Testis (tissue), 5 donors: ENCODE results near the gene GPRASP3. TPM values are rescaled to one million over a fixed set of nuclear protein-coding genes. Genes with fewer than 3 reads are reported as not detected.
A peak's percentile ranks its signal among the peaks of the same experiment; 100 is the strongest.
"Not testable (repeated sequence)": the region's sequence is repeated elsewhere in the genome, so short reads cannot be mapped to it uniquely, and the experiment has no call there.

Experiments
- DNase-seq: peaks from one replicate; pipeline ENCODE4 v3.0.0-alpha.2; 2019
- H3K27ac ChIP-seq, 2 donors: fragments of 200-600 bp; sonication (generic); one replicate each; pipeline ENCODE4 v1.5.1; 2019
- H3K27me3 ChIP-seq: fragments of 200-600 bp; sonication (generic); one replicate; pipeline ENCODE4 v1.5.1; 2019
- H3K36me3 ChIP-seq: fragments of 200-600 bp; sonication (generic); one replicate; pipeline ENCODE4 v1.5.1; 2017; ENCODE audit warnings: low read depth; ENCODE audit errors: missing control alignments
- H3K4me1 ChIP-seq: fragments of 200-600 bp; sonication (generic); one replicate; pipeline ENCODE4 v1.5.1; 2019
- H3K4me3 ChIP-seq, 2 donors: fragments of 200-600 bp; sonication (generic); one replicate each; pipeline ENCODE4 v1.5.1; 2017 to 2019
- H3K9me3 ChIP-seq: fragments of 200-600 bp; sonication (generic); one replicate; pipeline ENCODE4 v1.5.1; 2017
- POLR2A ChIP-seq: fragments of 450-650 bp; IDR thresholded peaks from one replicate; pipeline ENCODE4 v1.6.1; 2017; ENCODE audit warnings: antibody characterized with exemption, mild to moderate bottlenecking, moderate library complexity
- WGBS, 2 donors: methylation state at CpG; one replicate each; pipeline ENCODE4 v1.1.5; 2018; 5-methylcytosine and 5-hydroxymethylcytosine counted together
- intact Hi-C: fragments of 100-400 bp; cut with DNase I; formaldehyde crosslinking; loops from one replicate; pipeline ENCODE4 v1.15.1; 2023; ENCODE audit warnings: low total_unique reads
- long read RNA-seq, 2 donors: transcript quantifications; one replicate each; lab custom pipeline, GENCODE V29; 2026
- polyA plus RNA-seq: library from polyadenylated mRNA; stranded (reverse); fragments of 350-450 nt; fragmentation: Illumina TruSeq; extraction: RNeasy Lipid Tissue Mini Kit (QIAGEN cat#74804); gene quantifications from one replicate; pipeline ENCODE4 v1.2.3, GENCODE V29; 2014; ENCODE audit warnings: low read depth, low replicate concordance; ENCODE audit not compliant: insufficient read depth
- total RNA-seq, 2 donors: library from RNA; depleted of rRNA; stranded (reverse); fragments of >200 nt; gene quantifications; one replicate each; pipeline ENCODE4 v1.2.3, GENCODE V29; 2016
- TF ChIP-seq, protein P1 (sequence below), 3 experiments: fragments of 450-650 bp in 2 of 3; fragments of 200-600 bp in 1 of 3; sonication (generic) in 1 of 3; IDR thresholded peaks; one replicate each; pipeline ENCODE4 v1.5.1; 2016 to 2019; ENCODE audit warnings: antibody characterized with exemption in 3 of 3, mild to moderate bottlenecking in 2 of 3, moderate library complexity in 1 of 3

GPRASP3 gene, protein sequence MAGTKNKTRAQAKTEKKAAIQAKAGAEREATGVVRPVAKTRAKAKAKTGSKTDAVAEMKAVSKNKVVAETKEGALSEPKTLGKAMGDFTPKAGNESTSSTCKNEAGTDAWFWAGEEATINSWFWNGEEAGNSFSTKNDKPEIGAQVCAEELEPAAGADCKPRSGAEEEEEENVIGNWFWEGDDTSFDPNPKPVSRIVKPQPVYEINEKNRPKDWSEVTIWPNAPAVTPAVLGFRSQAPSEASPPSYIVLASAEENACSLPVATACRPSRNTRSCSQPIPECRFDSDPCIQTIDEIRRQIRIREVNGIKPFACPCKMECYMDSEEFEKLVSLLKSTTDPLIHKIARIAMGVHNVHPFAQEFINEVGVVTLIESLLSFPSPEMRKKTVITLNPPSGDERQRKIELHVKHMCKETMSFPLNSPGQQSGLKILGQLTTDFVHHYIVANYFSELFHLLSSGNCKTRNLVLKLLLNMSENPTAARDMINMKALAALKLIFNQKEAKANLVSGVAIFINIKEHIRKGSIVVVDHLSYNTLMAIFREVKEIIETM
- total RNA-seq (1 to 10 TPM; 7.5 to 9.2 TPM), polyA plus RNA-seq (4.9 TPM)
- long read RNA-seq, donor 1, full-length matches to known transcripts = 4 of 4 reads
- long read RNA-seq, donor 1, partial matches to known transcripts = 0 of 4 reads
- long read RNA-seq, donor 1, other reads (novel, unspliced or antisense) = 0 of 4 reads
- long read RNA-seq, donor 2, full-length matches to known transcripts = 2 of 2 reads
- long read RNA-seq, donor 2, partial matches to known transcripts = 0 of 2 reads
- long read RNA-seq, donor 2, other reads (novel, unspliced or antisense) = 0 of 2 reads

DNA sequence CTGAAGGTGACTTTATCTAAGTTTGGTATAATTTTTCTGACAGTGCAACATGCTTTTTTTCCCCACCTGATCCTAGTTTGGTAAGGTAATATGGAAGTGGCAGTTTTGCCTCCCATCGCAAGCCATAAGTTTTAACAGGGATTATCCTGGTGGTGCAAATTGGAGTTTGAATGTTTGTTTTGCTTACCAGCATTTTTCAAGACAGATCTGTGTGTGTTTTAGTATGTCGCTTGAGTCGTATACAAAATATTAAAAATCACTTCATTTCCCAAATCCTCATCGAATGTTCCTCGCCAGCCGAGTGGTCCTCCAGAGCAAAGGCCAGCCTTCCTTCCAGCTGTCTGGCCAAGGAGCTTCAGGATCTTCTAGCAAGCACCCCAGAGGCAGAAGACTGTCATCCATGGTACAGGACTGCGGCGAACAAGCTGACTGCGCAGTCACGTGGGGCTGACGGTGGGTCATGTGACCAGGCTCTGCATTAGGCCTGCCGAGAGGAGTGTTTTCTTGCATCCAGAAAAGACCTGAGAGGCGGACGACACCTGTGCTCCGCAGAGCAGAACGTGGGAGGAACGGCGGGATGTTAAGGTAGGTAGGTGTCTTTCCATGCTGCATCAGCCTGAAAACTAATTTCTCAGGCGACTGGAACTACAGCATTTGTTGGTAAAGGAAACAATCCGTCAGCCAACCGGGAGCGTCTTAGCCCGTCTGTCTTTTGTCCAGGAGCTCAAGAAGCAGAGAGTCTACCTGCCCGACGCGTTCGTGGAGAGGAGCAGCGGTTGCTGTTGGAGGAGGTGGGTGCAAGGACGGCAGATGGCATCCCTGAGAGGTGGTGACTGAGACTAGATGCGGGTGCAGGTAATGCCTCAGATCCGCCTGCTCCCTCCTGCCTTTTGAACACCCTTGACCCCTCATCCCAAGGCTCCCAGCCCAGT, at the start of gene GPRASP3:
GPRASP3 (plus strand) TSS at position 507 of the 932 bp plus-strand sequence. CDS start 28,253 bp downstream, outside the sequence.
- Histone ChIP-seq H3K27ac (peak within 1 kb of the TSS in 1 of 2 donors; percentile 31), H3K36me3 (no peaks in the 10 kb centered on the region), H3K9me3 (no peaks in the 10 kb centered on the region), H3K4me1 (no peaks in the 10 kb centered on the region), H3K27me3 (no peaks in the 10 kb centered on the region), H3K4me3 (peak within 1 kb of the TSS; percentile 36 to 59)
- intact Hi-C loops = no loop called here
- 1 to 7% methylated on average over 8 to 17 of the region's 31 CpGs for WGBS, 2 donors
- peak; percentile 90 for DNase-seq
- TF ChIP-seq, protein P1, sequence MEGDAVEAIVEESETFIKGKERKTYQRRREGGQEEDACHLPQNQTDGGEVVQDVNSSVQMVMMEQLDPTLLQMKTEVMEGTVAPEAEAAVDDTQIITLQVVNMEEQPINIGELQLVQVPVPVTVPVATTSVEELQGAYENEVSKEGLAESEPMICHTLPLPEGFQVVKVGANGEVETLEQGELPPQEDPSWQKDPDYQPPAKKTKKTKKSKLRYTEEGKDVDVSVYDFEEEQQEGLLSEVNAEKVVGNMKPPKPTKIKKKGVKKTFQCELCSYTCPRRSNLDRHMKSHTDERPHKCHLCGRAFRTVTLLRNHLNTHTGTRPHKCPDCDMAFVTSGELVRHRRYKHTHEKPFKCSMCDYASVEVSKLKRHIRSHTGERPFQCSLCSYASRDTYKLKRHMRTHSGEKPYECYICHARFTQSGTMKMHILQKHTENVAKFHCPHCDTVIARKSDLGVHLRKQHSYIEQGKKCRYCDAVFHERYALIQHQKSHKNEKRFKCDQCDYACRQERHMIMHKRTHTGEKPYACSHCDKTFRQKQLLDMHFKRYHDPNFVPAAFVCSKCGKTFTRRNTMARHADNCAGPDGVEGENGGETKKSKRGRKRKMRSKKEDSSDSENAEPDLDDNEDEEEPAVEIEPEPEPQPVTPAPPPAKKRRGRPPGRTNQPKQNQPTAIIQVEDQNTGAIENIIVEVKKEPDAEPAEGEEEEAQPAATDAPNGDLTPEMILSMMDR (IDR thresholded peaks at IDR 0.05) = no peak
- TF ChIP-seq POLR2A = no peak

DNA sequence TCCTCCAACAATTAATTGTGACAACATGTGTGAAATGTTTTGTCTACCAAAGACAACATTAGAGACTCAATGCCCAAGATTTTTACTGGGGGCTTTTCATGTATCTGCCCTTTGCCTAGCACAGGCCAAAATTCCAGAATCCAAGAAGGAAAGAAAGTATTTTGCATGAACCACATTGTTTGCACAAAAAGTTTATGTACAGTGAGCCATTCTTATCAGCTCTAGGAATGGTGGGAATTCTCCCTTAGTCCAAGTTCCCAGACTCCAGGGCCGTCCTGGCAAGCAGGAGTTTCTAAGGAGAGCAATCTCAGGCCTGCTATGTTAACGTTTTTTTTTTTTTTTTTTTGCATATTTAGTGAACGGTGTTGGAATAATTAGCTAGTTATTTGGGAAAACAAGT, 47.7 kb upstream of the GPRASP3 start:
- H3K4me3 ChIP-seq = no peak overlapping the region
- H3K4me1 ChIP-seq = no peaks in the 10 kb centered on the region
- WGBS, 2 donors = 45 to 48% methylated on average over 3 of the region's 3 CpGs
- no peak overlapping the region for H3K27ac ChIP-seq
- intact Hi-C loops = no loop called here
- H3K9me3 ChIP-seq = no peaks in the 10 kb centered on the region
- DNase-seq = no peak
- TF ChIP-seq POLR2A = no peak
- TF ChIP-seq, protein P1 (IDR thresholded peaks at IDR 0.05) = no peak
- no peaks in the 10 kb centered on the region for H3K27me3 ChIP-seq
- no peaks in the 10 kb centered on the region for H3K36me3 ChIP-seq

DNA sequence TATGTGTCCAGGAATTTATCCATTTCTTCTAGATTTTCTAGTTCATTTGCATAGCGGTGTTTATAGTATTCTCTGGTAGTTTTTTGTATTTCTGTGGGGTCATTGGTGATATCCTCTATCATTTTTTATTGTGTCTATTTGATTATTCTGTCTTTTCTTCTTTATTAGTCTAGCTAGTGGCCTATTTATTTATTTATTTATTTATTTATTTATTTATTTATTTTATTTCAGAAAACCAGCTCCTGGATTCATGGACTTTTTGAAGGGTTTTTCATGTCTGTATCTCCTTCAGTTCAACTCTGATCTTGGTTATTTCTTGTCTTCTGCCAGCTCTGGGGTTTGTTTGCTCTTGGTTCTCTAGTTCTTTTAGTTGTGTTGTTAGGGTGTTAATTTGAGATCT, 43.1 kb upstream of the GPRASP3 start:
- DNase-seq, H3K4me3 ChIP-seq, H3K36me3 ChIP-seq, H3K9me3 ChIP-seq, intact Hi-C loops, H3K27ac ChIP-seq, H3K27me3 ChIP-seq, H3K4me1 ChIP-seq: not testable (repeated sequence)
- 100% methylated on average over 1 of the region's 1 CpG for WGBS, 2 donors

DNA sequence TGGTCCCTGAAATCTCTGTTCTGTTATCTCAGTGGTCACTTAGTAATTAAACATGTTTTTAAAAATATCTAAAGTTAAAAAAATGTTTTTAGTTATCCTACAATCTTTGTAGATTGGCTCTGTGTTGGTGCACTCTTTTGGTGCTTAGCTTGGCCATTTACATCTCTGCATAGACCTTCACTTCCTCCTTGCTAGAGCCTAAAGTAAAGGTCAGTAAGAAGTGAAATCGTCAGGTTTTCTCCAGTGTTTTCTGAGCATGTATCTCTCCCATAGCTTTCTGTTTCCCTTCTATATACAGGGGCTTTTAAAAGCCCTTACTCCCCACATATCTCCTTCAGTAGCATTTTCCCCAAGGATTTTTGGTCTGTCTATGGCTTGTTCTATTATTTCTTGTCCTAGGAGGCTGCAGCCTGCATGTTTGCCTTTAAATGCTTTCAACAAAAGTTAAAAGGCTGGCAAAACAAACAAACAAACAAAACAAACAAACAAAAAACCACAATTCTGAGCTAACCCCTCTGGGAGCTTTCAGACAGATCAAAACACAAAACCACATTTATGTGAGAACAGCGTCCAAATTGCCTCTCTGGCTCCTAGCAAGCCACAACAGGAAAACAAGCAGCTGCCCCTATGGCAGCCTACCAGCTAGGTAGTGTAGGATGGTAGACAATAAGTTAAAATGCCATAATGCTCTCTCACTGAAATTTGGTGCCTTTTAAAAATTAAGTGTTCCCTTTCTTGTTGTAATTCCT, 35.6 kb upstream of the GPRASP3 start:
- no peak for TF ChIP-seq POLR2A
- TF ChIP-seq, protein P1 (IDR thresholded peaks at IDR 0.05) = no peak
- H3K27me3 ChIP-seq = no peaks in the 10 kb centered on the region
- H3K4me3 ChIP-seq = no peak overlapping the region
- H3K9me3 ChIP-seq = no peaks in the 10 kb centered on the region
- no peaks in the 10 kb centered on the region for H3K4me1 ChIP-seq
- no peak overlapping the region for H3K27ac ChIP-seq
- intact Hi-C loops = no loop called here
- DNase-seq = no peak
- 64 to 86% methylated on average over 2 of the region's 2 CpGs for WGBS, 2 donors
- no peaks in the 10 kb centered on the region for H3K36me3 ChIP-seq
